Fibroblast of gingiva (primary cell): ENCODE measurements around the gene SIX5.
"Not testable (repeated sequence)": the region's sequence is repeated elsewhere in the genome, so short reads cannot be mapped to it uniquely, and the experiment has no call there.

ENCODE experiments used
- DNase-seq: peaks from one replicate; pipeline ENCODE4 v3.0.0-alpha.2; 2011; ENCODE audit warnings: low read depth

The SIX5 gene

DNA sequence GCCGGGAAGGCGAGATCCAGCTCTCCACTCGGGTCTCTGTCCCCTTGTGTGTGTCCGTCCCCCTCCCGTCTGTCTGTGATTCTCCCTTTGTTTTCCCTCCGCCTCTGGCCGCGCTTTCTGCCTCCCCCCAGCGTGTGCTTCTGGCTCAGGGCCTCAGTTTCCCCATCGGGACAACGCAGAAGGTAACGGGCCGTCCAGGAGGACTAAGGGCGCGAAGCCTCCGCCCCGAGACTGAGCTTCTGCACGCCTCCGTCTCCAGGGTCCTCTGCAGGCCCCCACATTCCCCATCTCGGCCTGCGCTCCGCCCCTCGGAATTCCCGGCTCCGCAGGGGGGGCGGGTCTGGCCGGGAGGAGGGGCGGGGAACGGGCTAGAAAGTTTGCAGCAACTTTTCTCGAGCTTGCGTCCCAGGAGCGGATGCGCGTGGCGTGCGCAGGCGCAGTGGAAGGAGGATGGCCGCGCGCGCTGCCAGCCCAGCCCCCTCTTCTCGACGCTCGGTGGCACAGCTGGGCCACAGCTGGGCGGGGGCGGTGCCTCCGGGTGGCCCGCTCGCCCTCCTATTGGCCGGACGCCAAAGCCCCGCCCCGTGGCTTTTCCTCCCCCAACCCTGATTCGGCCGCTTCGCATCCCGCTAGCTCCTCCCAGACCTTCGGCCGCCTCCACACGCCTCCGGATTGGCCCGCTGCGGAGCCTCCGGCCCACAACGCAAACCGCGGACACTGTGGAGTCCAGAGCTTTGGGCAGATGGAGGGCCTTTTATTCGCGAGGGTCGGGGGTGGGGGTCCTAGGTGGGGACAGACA is at the start of gene SIX5:
SIX5 (minus strand) TSS at position 269 of the 799 bp plus-strand sequence. CDS start 408 bp downstream, outside the sequence.
- peak; percentile 99 for DNase-seq

DNA sequence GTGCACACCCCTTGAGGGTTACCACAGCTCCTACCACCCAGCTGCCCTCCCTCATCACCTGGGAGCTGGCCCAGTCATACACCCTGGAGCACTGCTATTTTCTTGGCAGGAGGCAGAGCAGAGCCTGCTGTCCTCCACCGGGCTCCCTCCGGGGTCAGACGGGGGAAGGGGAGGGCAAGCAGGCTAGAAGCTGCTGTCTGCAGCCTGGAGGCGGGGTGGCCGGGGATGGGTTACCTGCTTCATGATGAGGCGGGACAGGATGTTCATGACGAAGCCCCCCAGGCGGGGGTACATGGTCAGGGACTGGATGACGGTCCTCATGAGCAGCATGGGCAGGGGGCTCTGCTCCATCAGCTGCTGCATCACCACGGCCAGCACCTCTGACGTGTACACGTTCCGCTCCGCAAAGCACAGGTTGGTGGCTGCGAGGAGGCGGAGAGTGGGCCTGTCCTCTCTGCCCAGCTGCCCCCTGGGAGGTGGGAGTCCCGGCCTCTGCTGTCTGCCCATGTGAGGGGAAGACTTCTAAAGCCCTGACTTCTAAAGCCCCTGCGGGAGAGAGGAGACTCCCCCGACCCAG is 48.8 kb upstream of the SIX5 start:
- DNase-seq, result no peak

DNA sequence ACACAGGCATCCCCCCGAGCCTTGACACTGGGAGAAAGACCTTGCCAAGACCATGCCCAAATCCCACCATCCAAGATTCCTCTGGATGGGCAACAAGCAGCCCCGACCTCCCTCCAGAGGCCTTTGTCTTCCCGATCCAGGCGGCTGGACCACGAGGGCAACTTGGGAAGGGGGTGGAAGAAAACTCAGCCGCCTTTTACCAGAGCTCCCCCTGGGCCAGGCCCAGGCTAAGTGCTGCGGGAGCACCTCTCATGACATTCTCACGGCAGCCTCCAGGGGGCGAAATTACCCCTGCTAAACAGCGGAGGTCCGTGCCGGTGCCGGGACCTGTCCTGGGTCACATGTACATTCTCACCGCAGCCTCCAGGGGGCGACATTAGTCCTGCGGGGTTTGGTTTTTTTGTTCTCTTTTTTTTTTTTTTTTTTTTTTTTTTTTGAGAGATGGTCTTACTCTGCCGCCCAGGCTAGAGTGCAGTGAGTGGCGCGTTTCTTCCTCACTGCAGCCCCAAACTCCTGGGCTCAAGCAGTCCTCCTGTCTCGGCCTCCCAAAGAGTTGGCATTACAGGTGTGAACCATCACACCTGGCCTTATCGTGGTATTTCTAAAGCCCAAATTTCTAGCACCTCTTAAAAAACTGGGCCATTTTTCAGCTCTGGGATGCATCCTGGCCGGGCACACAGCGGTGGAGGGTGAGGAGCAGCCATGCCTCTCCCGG is 48.1 kb upstream of the SIX5 start:
- DNase-seq, result peak; percentile 87

DNA sequence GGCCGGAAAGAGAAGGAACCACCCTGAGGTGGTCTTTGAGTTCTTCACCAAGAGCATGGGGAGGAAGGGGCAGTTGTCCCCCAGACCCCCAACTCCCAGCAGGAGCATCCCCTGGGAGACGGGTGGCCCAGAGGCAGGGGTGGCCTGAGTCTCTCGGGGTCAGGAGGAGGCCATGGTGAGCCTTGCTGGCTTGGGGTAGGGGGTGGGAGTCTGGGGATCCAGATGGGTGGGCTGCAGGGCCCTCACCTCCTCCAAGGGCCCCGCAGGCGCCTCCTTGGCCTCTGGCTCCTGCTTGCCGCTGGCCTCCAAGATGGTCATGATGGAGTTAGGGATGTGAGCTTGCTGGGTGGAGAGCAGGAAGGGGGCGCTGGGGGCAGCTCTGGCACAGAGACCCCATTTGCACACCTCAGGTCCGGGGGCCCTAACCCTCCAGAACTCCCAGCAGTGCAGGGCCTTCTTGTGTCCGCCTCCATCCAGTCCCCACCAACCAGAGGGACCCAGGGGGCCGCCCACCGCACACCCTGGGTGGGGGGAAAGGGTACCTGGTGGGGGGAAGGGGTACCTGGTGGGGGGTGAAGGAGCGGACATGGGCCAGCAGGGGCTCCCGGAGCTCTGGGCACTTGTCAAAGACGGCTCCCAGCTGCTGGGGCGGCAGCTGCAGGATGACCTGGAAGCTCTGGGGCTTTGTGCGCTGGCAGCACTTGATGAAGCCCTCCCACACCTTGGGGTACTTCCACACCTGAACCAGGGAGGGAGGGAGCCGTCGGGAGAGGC is 47.4 kb upstream of the SIX5 start:
- DNase-seq, result no peak

DNA sequence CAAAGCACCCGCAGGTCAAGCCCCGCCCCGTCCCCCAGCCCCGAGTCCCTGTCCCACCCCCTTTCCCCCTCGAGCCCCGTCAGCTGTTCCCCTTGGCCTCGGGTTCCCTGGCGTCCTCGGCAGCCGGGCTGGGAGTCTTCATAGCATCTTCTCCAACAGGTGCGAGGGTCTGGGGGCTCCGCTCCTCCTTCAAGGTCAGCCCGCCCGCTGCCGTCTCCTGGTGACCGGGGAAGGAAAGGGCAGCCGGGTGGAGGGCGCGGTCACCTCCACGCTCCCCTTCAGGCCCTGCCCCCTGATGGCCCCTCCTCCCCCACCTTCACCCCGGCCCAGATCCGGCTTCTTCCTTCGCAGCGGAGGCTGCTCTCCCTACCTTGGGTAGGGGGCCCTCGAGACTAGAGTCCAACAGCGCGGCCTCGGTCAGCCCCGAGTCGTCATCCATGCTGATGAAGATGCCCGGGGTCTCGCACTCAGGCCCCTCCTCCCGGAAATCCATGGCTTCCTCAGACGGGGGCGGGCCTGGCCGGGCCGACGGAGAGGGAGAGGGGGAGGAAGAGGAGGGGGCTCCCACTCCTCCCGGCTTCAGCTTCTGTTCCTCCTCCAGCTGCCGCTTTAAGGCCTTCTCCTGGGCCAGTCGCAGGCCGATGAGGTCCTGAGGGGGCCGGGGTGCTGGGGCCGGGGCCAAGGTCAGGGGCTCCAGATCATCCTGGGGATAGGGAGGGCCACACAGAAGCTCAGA is 46.6 kb upstream of the SIX5 start:
- no peak for DNase-seq

DNA sequence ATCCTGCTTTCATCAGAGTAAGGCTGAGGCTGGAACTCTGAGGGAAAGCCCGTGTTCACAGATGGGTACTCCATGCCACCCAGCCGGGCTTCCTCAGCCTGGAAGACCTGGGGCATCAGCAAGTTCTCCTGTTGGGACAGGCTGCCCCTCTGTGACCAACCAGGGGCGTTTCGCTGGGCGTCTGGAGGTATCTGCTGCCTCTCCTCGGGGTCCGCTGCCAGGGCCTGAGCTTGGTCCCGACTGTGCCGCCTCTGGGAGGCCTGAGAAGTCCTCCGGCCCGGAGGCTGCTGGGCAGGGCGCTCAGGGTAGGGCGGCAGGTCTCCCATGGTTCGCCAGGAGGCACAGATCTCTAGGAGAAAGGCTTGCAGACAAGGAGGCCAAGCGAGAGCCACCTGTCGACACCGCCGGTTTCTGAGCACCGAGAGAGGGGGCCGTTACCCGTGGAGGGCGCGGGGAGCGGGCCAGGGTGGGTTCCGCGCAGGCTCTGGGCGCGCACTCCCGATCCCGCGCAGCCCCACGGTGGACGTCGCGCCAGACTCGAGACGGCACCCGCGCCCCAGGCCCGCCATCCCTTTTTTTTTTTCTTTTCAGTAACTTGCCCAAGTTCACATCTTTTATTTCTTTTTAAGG is 45.9 kb upstream of the SIX5 start, which contains the start of gene RSPH6A:
RSPH6A (minus strand) TSS at position 458 of the 630 bp plus-strand sequence; CDS start at position 326, 132 bp downstream.
- no peak for DNase-seq

DNA sequence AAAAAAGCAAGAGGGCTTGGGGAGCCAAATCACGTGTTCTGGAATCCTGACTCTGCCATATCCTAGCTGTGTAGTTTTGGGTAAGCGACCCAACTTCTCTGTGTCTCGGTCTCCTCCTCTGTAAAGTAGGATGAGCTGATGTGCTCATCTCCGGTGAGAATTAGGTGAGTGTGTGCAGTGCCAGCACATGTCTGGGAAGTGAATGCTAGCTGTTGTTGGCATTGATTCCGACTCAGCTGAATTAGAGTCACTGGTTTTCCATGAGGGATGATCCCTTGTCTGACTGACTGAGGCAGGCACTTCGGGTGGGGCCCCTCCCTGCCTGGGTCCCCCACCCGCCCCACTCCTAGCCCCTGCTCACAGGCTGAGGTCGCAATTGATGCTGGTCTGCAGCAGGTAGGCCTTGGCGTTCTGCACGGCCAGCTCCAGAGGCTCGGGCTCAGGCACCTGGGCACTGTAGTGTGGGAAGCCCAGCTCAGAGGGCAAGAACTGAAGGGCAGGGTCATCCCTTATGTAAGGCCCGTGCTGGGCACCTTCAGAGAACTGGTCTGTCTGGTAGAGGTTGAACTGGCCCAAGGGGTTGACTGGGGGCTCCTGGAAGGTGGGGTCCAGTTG is 45.2 kb upstream of the SIX5 start:
- DNase-seq, result peak; percentile 52

DNA sequence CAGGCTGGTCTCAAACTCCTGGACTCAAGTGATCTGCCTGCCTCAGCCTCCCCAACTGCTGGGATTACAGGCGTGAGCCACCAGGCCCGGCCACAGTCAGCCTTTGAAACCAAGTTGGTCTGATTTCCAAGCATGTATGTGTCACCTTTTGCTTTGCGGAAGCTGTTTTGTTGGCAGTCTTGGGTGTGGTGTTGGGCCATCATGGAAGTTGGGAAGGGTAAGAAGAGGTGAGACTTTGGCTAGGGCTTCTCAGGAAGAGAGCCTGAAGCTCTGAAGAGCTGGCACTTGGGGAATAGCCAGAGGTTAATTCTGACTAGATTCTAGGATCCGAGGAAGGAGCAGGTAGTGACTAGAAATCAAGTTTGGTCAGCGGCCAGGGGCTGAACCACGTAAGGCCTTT is 43.2 kb upstream of the SIX5 start:
- no peak for DNase-seq

DNA sequence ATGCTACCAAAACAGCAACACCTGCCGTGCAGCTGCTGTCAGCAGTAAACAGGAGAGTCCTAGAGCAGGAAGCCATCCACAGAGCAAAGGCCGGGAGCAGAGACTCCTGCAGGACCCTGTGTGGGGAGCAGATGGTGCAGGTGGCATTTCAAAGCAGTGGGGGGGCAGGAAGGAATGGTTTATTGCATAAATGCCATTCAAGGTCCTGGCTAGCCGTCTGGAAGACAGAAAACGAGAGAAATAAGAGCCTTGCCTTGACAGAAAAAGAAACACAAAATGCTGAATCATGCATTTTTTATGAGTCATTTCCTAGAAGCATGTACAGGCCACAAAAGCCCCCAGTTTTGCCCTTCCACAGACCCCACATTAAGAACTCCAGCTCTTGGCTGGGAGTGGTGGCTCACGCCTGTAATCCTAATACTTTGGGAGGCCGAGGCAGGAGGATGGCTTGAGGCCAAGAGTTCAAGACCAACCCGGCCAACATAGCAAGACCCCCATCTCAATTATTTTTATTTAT is 40.6 kb upstream of the SIX5 start:
- peak; percentile 73 for DNase-seq

DNA sequence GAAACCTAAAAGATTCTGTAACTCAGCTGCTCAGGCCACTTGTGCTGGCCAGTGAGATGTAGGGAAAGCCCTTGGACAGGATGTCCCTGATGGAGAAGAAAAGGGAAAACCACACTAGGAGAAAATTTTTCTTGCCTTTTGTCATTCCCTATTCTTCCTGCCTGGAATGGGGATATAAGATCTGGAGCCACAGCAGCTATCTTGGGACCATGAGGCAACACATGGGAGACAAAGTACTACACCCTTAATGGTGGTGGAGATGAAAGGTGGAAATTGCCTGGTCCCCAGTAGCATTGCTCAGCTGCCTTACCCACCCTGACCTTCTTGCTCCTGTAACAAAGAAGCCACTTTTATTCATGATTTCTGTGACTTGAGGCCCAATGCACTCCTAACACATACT is 36.7 kb upstream of the SIX5 start:
- DNase-seq, result no peak

DNA sequence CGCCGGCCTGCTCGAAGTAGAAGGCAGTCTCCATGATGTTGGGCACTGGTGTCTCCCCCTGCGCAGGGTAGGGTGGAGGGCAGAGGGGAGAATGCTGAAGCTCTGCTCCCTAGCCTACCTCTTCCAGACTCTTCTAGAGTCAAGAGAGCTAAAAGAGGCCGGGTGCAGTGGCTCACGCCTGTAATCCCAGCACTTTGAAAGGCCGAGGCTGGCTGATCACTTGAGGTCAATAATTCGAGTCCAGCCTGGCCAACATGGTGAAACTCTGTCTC is 35.8 kb upstream of the SIX5 start:
- DNase-seq, result no peak

DNA sequence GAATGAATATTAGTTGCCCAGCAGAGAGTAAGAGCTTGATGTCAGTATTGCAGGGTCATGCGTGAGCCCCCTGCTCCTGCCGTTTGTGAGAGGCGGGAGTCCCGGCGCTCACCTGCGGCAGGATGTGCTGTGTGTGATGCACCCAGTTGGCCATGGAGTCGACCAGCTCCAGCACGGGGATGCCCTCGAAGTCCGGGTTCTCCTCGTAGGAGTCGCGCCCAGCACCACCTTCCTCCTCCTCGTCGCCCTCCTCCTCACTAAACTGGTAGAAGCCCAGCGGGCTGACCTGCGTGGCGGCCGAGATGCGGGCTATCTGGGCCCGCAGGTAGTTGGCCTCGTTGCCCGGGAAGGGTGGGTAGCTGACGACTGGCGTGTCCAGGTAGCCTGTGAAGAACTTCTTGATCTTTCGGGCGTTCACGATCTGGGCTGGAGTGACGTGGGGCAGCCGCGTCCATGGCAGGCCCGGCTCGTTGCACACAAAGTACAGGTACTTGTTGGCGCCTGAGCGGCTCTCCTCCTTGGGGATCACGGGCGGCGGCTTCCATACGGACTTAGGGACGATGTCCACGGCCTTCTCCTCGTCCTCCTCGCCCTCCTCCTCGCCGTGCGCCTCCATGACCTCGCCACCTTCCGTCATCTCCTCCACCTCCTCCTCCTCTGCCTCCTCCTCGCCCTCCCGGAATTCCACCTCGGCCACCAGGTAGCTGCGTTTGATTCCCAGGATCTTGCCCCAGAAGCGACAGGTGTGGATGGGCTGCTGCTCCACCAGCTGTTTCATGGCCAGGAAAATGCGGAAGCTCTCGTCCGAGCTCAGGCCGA is 35.3 kb upstream of the SIX5 start:
- DNase-seq, result no peak

DNA sequence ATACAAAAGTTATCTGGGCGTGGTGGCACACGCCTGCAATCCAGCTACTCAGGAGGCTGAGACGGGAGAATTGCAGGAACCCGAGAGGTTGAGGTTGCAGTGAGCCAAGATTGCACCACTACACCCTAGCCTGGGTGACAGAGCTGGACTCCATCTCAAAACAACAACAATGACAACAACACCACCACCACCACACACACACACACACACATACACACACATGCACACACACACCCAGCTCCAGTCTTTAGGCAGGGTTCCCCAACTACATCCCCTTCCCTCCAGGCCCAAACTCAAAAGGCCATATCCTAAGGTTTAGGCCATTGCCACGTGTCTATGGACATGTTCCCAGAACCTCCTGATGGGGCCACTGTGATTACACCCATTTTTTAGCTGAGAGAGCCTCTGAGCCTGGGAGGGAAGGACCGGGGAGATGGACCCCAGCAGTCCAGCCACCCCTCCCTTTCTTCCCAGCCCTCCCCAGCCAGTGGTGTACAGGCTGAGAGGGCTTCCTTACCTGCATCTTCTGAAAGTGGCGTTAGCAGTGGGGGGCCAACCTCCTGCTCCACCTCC is 32.6 kb upstream of the SIX5 start:
- no peak for DNase-seq

DNA sequence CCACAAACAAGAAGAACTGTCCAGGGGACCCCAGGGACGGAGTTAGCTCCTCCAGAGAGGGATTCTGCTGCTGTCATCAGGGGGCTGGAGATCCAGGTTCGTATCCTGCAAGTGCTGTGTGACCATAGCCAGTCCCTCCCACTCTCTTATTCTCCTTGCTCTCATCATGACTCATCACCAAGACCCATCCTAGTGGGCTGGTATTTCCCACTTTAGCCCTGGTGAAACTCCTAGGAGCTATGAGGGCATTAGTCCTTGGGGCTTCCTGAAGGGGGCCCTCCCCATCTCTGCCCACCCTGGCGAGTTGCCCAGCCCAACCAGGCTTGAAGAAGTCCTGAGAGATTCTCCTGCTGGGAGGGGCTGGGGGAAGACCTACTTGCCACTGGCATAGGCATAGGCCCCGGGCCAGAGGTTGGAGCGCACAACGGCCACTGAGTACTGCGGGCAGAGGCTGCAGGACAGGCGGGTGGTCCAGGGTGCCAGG is 31.1 kb upstream of the SIX5 start:
- no peak for DNase-seq

DNA sequence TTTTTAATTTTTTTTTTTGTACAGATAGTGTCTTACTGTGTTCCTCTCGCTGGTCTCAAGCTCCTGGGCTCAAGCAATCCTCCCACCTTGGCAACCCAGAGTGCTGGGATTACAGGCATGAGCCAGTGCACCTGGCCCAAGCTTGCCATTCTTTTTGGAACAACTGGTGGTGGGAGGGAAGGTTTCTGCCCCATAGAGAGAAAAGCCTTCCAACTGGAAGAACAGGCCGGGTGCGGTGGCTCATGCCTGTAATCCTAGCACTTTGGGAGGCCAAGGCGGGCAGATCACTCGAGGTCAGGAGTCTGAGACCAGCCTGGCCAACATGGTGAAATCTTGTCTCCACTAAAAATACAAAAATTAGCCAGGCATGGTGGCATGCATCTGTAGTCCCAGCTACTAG is 30.5 kb upstream of the SIX5 start:
- not testable (repeated sequence) for DNase-seq

DNA sequence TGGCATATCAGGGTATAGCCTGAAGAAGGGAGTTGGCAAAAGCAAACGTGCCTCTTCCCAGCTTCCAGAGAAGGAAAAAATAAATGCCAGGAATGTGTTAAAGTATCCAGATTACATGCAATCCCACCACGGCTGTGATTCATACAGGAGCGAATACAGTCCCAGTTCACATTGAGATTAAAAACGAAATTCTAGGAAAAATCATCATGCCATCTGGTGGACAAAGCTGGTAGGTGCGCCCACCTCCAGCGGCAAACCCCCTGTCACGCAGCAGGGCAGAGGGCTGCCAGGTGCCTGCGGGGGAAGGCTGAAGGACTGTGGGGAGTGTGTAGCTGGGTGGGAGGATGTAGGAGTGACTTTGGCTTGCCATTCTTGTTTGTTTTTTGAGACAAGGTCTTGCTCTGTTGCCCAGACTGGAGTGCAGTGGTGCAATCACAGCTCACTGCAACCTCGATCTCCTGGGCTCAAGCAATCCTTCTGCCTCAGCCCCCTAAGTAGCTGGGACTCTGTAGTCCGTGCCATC is 30.0 kb upstream of the SIX5 start:
- DNase-seq, result peak; percentile 82

DNA sequence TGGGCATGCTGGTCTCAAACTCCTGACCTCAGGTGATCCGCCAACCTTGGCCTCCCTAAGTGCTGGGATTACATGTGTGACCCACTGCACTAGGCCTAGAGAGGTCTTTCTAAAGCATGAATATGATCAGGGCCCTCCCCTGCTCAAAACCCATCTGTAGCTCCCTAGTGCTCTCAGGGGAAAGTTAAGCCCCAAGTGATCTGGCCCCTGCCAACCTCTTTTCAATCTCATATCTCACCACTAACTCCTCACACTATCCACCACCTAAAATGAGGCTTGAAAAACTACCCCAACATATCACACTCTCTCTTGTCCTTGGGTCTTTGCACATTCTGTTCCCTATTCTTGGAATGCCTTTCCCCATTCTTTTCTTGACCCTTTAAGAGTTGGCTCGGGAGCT is 25.6 kb upstream of the SIX5 start:
- DNase-seq, result no peak

DNA sequence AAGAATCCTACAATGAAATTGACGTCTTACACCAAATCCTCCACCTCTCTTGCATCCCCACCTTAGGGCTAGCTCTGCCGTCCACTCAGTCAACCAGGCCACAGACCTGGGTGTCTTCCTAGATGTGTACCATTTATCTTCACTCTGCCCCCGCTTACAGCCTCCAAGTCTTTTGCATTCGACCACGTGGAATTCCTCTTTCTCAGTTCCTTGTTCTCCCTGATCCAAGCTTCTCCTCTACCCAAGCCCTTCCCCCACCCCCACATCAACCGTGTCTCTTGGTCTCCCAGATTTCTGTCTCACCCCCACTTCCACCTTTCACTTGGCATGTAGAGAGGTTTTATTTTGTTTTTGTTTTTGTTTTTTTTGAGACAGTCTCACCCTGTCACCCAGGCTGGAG is 24.8 kb upstream of the SIX5 start:
- no peak for DNase-seq

DNA sequence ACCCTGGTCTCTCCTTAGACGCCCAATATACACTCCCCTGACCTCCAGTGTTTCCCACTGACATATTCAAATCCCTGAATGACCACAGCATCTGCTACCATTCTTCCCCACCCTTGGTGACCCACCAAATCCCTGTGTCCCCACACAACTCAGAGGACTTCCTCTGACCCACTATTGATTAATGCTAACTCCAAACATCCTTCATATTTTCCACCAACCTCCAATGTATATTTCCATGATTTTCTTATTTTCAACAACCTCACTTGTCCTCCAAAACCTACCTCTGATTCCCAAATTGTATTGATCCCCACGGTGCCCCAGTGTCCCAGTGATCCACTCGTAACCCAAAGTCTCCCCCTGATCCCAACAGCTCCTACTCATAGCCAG is 24.1 kb upstream of the SIX5 start:
- no peak for DNase-seq
